Fibroblast of mammary gland (primary cell): ENCODE measurements around the gene NCK2.

Source experiments
- DNase-seq: peaks from one replicate; pipeline ENCODE4 v3.0.0-alpha.2; 2010; ENCODE audit warnings: low read depth
- H3K4me3 ChIP-seq: 2 replicates; pipeline ENCODE4 v1.5.1; 2011; ENCODE audit warnings: low read depth, mild to moderate bottlenecking, low read length, moderate library complexity; ENCODE audit not compliant: control insufficient read depth
- TF ChIP-seq, protein P1 (sequence below): conservative IDR thresholded peaks from 2 replicates; pipeline ENCODE4 v1.5.1; 2011; ENCODE audit warnings: low read depth, low read length, inconsistent platforms; ENCODE audit not compliant: control insufficient read depth, insufficient read depth

NCK2 gene

DNA sequence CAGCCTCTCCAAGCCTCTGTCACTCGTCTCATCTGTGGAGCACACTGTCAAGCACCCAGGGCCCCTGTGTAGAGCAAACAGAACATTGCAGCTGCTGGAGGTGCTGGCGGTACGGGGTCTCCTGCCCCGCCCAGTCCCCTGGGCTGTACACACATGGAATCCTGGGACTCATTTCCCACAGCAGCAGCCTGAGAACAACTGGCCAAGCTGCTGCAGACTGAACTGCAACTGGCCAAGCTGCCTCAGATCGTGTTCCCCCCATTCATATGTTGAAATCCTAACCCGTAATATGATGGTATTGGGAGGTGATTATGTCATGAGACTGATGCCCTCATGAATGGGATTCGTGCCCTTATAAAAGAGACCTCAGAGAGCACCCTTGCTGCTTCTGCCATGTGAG lies 130.5 kb downstream of the NCK2 start:
- TF ChIP-seq, protein P1, sequence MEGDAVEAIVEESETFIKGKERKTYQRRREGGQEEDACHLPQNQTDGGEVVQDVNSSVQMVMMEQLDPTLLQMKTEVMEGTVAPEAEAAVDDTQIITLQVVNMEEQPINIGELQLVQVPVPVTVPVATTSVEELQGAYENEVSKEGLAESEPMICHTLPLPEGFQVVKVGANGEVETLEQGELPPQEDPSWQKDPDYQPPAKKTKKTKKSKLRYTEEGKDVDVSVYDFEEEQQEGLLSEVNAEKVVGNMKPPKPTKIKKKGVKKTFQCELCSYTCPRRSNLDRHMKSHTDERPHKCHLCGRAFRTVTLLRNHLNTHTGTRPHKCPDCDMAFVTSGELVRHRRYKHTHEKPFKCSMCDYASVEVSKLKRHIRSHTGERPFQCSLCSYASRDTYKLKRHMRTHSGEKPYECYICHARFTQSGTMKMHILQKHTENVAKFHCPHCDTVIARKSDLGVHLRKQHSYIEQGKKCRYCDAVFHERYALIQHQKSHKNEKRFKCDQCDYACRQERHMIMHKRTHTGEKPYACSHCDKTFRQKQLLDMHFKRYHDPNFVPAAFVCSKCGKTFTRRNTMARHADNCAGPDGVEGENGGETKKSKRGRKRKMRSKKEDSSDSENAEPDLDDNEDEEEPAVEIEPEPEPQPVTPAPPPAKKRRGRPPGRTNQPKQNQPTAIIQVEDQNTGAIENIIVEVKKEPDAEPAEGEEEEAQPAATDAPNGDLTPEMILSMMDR = no peak
- H3K4me3 ChIP-seq = no peak overlapping the region
- peak; percentile 7 for DNase-seq

- no peak for DNase-seq
- TF ChIP-seq, protein P1 = no peak
- H3K4me3 ChIP-seq = no peak overlapping the region
These were observed 131.5 kb downstream of the NCK2 start for GRCh38 chr2:105876191-105876590.

DNA sequence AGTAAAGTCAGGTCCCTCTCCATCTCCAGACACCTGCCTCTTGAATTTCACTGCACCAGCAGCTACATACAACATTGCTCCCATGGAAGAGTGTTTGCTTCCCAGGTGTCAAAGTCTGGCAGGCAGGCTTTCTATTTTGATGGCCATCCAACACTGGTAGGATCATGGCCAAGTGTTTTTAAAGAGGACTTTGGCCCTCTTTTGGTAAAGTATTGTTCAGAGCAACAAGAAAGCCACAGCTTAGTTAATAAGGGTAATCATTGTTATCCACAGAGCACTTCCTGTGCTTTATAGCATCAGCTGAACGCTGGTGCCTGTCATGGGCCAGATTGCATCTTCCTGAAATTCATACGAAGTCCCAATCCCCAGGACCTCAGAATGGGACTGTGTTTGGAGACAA lies 133.2 kb downstream of the NCK2 start:
- no peak overlapping the region for H3K4me3 ChIP-seq
- DNase-seq = no peak
- TF ChIP-seq, protein P1 = no peak

DNA sequence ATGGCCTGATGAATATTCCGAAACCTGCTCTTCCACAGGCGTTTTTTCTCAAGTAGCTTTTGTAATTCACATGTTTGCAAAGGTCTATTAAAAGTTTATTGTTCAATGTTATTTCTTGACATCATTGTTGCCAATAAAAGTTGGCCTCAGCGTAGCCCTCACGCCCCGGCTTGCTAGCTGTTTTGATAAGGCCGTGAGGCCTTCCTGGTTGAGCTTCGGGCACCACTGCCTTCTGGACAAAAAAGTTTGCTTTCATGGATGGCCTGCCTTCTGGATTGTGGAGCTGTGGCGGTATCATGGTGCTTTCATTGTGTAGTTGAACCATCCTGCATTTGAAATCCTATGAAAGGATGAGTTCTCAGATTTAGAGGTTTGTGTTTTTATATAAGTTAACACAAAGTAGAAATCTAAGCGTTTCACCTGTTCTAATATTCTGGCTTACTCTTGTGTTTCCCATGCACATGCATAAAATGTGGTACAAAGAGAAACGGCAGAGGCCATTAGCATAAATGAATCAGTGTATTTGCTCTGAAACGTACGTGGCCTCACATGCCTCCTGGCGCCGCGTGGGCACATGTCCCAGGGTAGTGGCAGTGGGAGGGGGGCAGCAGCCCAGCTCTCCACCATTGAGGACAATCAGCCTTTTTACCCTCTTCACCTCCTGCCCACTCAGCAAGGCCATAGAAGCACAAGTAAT lies 134.5 kb downstream of the NCK2 start:
- no peak for DNase-seq
- TF ChIP-seq, protein P1 = no peak
- H3K4me3 ChIP-seq = no peak overlapping the region

GRCh38 chr2:105879803-105880300 lies 135.1 kb downstream of the NCK2 start:
- TF ChIP-seq, protein P1 = no peak
- H3K4me3 ChIP-seq = no peak overlapping the region
- DNase-seq = no peak

- H3K4me3 ChIP-seq = no peak overlapping the region
- no peak for DNase-seq
- TF ChIP-seq, protein P1 = no peak
These were observed 135.9 kb downstream of the NCK2 start for GRCh38 chr2:105880637-105881036.
